HepG2 (cell line): ENCODE data around the gene FYTTD1. TPM values are rescaled to one million over a fixed set of nuclear protein-coding genes. Genes with fewer than 3 reads are reported as not detected.

Source experiments
- ATF7-NPFF ChIP-seq: sonication (generic); formaldehyde crosslinking; IDR thresholded peaks from 2 replicates; pipeline ENCODE4 v1.8.1; 2023; ENCODE audit warnings: mild to moderate bottlenecking, low read depth, missing genetic modification reagents, moderate library complexity
- EEA1 ChIP-seq: sonication (generic); formaldehyde crosslinking; IDR thresholded peaks from 2 replicates; pipeline ENCODE4 v1.5.1; 2020; ENCODE audit warnings: mild to moderate bottlenecking, missing genetic modification reagents, borderline replicate concordance
- EZH2 ChIP-seq: conservative IDR thresholded peaks from 2 replicates; pipeline ENCODE4 v1.6.1; 2012; ENCODE audit warnings: mild to moderate bottlenecking, low read depth, low read length, moderate library complexity
- GZF1 ChIP-seq: sonication (generic); formaldehyde crosslinking; IDR thresholded peaks from 2 replicates; pipeline ENCODE4 v1.5.1; 2020; ENCODE audit warnings: mild to moderate bottlenecking, missing genetic modification reagents
- NR2C2 ChIP-seq: sonication (generic); formaldehyde crosslinking; IDR thresholded peaks from 2 replicates; pipeline ENCODE4 v1.4.0; 2020; ENCODE audit warnings: missing genetic modification reagents, mild to moderate bottlenecking, moderate library complexity, borderline replicate concordance
- SETDB1 ChIP-seq: sonication (generic); formaldehyde crosslinking; IDR thresholded peaks from 2 replicates; pipeline ENCODE4 v1.5.1; 2020; ENCODE audit warnings: missing genetic modification reagents, mild to moderate bottlenecking, borderline replicate concordance
- SMYD3 ChIP-seq: sonication (generic); formaldehyde crosslinking; IDR thresholded peaks from 2 replicates; pipeline ENCODE4 v1.8.1; 2023; ENCODE audit warnings: mild to moderate bottlenecking, missing genetic modification reagents
- SOX13 ChIP-seq, 3 experiments: fragments of 450-650 bp in 1 of 3; sonication (generic) in 1 of 3; formaldehyde crosslinking in 1 of 3; IDR thresholded peaks in 2 of 3; conservative IDR thresholded peaks in 1 of 3; 2 replicates each; pipeline versions ENCODE4 v1.5.0 to v1.6.1; 2016 to 2020; ENCODE audit warnings: antibody characterized with exemption in 1 of 3, mild to moderate bottlenecking in 1 of 3, missing compliant biosample characterization in 1 of 3, missing genetic modification reagents in 1 of 3, moderate library complexity in 1 of 3
- TGIF2 ChIP-seq: IDR thresholded peaks from 2 replicates; pipeline ENCODE4 v1.6.1; 2016; ENCODE audit warnings: control low read depth, missing compliant biosample characterization
- XRCC5 ChIP-seq: fragments of 200-400 bp; formaldehyde crosslinking; optimal IDR thresholded peaks from 2 replicates; pipeline ENCODE3; 2017; ENCODE audit warnings: mild to moderate bottlenecking, low read length
- ZNF337 ChIP-seq: sonication (generic); formaldehyde crosslinking; IDR thresholded peaks from 2 replicates; pipeline ENCODE4 v1.5.1; 2020; ENCODE audit warnings: missing genetic modification reagents, low read depth, mild to moderate bottlenecking, borderline replicate concordance
- ZNF724P ChIP-seq: sonication (generic); formaldehyde crosslinking; IDR thresholded peaks from 2 replicates; pipeline ENCODE4 v1.8.0; 2022; ENCODE audit warnings: missing genetic modification reagents, borderline replicate concordance
- ZNF746 ChIP-seq: sonication (generic); formaldehyde crosslinking; IDR thresholded peaks from 2 replicates; pipeline ENCODE4 v1.8.0; 2022; ENCODE audit warnings: mild to moderate bottlenecking, missing genetic modification reagents
- ZNF780A ChIP-seq: sonication (generic); formaldehyde crosslinking; IDR thresholded peaks from 2 replicates; pipeline ENCODE4 v1.8.0; 2022; ENCODE audit warnings: mild to moderate bottlenecking, missing genetic modification reagents, moderate library complexity
- ZNF792 ChIP-seq: IDR thresholded peaks from 2 replicates; pipeline ENCODE4 v1.6.1; 2016
- polyA plus RNA-seq, 8 experiments: library from polyadenylated mRNA; depleted of rRNA in 3 of 8; stranded (reverse) in 7 of 8; unstranded in 1 of 8; fragments of >200 nt; fragmentation: Illumina TruSeq in 4 of 8; extraction: Trizol in 4 of 8; gene quantifications; 2 replicates each; pipeline versions ENCODE4 v1.2.1 to v1.2.3, GENCODE V29; 2011 to 2016; ENCODE audit warnings: low read depth in 4 of 8, missing spikeins in 1 of 8, mixed read lengths in 1 of 8; ENCODE audit not compliant: insufficient read depth in 1 of 8
- total RNA-seq, 5 experiments: library from RNA; depleted of rRNA; stranded (reverse); fragments of >200 nt; fragmentation: Illumina TruSeq; extraction: Trizol; gene quantifications; 2 replicates each; pipeline ENCODE4 v1.2.3, GENCODE V29; 2016; ENCODE audit warnings: low read depth in 1 of 5
- TF ChIP-seq, protein P1 (sequence below): IDR thresholded peaks from 2 replicates; pipeline ENCODE4 v1.6.1; 2016; ENCODE audit warnings: missing compliant biosample characterization, missing genetic modification reagents, borderline replicate concordance
- TF ChIP-seq, protein P2 (sequence below): sonication (generic); formaldehyde crosslinking; IDR thresholded peaks from 2 replicates; pipeline ENCODE4 v1.4.0; 2020; ENCODE audit warnings: missing genetic modification reagents
- TF ChIP-seq, protein P3 (sequence below): sonication (generic); formaldehyde crosslinking; IDR thresholded peaks from 2 replicates; pipeline ENCODE4 v1.5.0; 2020; ENCODE audit warnings: missing genetic modification reagents
- TF ChIP-seq, protein P4 (sequence below): sonication (generic); formaldehyde crosslinking; IDR thresholded peaks from 2 replicates; pipeline ENCODE4 v1.5.0; 2020; ENCODE audit warnings: mild to moderate bottlenecking, missing genetic modification reagents, borderline replicate concordance
- TF ChIP-seq, protein P5 (sequence below): IDR thresholded peaks from 2 replicates; pipeline ENCODE4 v1.4.0; 2020; ENCODE audit warnings: mild to moderate bottlenecking, missing genetic modification reagents

Gene FYTTD1
- total and polyA plus RNA-seq, 2 of the 13 experiments (the other 11 are each of a cell fraction or from before 2014, with no cell fraction given), result 6.5 to 28.8 TPM

DNA sequence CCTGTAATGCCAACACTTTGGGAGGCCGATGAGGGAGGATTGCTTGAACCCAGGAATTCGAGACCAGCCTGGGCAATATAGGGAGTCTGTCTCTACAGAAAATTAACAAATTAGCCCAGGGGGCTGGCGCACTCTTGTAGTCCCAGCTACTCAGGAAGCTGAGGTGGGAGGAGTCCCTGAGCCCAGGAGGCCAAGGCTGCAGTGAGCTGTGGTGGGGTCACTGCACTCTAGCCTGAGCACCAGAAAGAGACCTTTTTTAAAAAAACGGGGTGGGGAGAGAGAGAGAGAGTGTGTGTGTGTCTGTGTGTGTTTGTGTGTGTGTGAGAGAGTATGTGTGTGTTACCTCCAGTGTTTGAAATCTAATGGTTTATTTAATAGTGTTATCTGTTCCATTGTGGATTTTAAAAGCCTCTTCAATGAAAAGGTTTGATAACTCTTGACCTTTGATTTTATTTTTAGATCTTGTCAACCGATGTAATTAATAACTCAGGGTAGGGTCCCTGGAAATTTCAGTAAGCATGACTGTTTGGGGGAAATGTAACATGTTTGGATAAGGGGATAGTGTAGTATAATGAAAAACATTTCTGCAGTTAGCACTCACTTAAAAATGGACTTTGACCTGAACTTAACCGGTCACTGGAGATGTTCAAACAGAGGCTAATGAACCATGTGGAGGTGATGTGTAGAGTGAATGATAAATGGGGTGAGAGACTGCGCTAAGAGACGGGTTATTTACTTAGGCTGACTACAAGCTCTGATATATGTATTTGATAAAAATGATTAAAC is 71.1 kb downstream of the FYTTD1 start (continued):
- TF ChIP-seq, protein P1, sequence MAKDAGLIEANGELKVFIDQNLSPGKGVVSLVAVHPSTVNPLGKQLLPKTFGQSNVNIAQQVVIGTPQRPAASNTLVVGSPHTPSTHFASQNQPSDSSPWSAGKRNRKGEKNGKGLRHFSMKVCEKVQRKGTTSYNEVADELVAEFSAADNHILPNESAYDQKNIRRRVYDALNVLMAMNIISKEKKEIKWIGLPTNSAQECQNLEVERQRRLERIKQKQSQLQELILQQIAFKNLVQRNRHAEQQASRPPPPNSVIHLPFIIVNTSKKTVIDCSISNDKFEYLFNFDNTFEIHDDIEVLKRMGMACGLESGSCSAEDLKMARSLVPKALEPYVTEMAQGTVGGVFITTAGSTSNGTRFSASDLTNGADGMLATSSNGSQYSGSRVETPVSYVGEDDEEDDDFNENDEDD (CRISPR knock-in tag), result 0 out of 2 replicates have a peak, but pooled peaks have one; percentile 18
- TF ChIP-seq, protein P2, sequence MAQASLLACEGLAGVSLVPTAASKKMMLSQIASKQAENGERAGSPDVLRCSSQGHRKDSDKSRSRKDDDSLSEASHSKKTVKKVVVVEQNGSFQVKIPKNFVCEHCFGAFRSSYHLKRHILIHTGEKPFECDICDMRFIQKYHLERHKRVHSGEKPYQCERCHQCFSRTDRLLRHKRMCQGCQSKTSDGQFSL (CRISPR knock-in tag), result no peak
- TF ChIP-seq SOX13 (IDR thresholded peaks at IDR 0.05) (0 out of 2 replicates have a peak, but pooled peaks have one; percentile 29), SOX13 (CRISPR knock-in tag; conservative IDR thresholded peaks at IDR 0.05 in 1 of 2, IDR thresholded peaks at IDR 0.05 in 1 of 2) (peak in 1 of 2 experiments; percentile 47; a peak in 2 of 4 replicates), XRCC5 (no peak), EEA1 (CRISPR knock-in tag) (no peak), SMYD3 (peak; percentile 29; the same call in 1 of the 2 replicates), EZH2 (no peak), ZNF724P (CRISPR knock-in tag) (no peak), ATF7-NPFF (no peak), SETDB1 (CRISPR knock-in tag) (no peak), ZNF780A (no peak), GZF1 (no peak), ZNF746 (no peak), NR2C2 (CRISPR knock-in tag) (no peak), TGIF2 (CRISPR knock-in tag) (no peak), ZNF337 (CRISPR knock-in tag) (no peak), ZNF792 (CRISPR knock-in tag) (peak; percentile 97)
- TF ChIP-seq, protein P3, sequence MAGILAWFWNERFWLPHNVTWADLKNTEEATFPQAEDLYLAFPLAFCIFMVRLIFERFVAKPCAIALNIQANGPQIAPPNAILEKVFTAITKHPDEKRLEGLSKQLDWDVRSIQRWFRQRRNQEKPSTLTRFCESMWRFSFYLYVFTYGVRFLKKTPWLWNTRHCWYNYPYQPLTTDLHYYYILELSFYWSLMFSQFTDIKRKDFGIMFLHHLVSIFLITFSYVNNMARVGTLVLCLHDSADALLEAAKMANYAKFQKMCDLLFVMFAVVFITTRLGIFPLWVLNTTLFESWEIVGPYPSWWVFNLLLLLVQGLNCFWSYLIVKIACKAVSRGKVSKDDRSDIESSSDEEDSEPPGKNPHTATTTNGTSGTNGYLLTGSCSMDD, result no peak
- TF ChIP-seq, protein P4, sequence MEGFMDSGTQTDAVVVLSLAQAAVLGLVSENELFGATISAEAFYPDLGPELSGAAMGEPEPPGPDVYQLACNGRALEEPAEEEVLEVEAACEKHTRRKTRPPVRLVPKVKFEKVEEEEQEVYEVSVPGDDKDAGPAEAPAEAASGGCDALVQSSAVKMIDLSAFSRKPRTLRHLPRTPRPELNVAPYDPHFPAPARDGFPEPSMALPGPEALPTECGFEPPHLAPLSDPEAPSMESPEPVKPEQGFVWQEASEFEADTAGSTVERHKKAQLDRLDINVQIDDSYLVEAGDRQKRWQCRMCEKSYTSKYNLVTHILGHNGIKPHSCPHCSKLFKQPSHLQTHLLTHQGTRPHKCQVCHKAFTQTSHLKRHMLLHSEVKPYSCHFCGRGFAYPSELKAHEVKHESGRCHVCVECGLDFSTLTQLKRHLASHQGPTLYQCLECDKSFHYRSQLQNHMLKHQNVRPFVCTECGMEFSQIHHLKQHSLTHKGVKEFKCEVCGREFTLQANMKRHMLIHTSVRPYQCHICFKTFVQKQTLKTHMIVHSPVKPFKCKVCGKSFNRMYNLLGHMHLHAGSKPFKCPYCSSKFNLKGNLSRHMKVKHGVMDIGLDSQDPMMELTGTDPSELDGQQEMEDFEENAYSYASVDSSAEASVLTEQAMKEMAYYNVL (CRISPR knock-in tag), result peak; percentile 70; the same call in 1 of the 2 replicates
- TF ChIP-seq, protein P5, sequence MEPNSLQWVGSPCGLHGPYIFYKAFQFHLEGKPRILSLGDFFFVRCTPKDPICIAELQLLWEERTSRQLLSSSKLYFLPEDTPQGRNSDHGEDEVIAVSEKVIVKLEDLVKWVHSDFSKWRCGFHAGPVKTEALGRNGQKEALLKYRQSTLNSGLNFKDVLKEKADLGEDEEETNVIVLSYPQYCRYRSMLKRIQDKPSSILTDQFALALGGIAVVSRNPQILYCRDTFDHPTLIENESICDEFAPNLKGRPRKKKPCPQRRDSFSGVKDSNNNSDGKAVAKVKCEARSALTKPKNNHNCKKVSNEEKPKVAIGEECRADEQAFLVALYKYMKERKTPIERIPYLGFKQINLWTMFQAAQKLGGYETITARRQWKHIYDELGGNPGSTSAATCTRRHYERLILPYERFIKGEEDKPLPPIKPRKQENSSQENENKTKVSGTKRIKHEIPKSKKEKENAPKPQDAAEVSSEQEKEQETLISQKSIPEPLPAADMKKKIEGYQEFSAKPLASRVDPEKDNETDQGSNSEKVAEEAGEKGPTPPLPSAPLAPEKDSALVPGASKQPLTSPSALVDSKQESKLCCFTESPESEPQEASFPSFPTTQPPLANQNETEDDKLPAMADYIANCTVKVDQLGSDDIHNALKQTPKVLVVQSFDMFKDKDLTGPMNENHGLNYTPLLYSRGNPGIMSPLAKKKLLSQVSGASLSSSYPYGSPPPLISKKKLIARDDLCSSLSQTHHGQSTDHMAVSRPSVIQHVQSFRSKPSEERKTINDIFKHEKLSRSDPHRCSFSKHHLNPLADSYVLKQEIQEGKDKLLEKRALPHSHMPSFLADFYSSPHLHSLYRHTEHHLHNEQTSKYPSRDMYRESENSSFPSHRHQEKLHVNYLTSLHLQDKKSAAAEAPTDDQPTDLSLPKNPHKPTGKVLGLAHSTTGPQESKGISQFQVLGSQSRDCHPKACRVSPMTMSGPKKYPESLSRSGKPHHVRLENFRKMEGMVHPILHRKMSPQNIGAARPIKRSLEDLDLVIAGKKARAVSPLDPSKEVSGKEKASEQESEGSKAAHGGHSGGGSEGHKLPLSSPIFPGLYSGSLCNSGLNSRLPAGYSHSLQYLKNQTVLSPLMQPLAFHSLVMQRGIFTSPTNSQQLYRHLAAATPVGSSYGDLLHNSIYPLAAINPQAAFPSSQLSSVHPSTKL (CRISPR knock-in tag), result peak; percentile 76
